Stimulated activated CD4-positive, alpha-beta T cell treated with anti-CD3 and anti-CD28 coated beads, TNF-alpha, amount 100 ng/mL, for 24 hours (primary cell): ENCODE measurements around the gene MAPK11.

ENCODE experiments used
- DNase-seq, 3 experiments: peaks; one replicate each; pipeline ENCODE4 v3.0.0-alpha.2; 2020; ENCODE audit warnings: low read depth in 3 of 3

Gene MAPK11

GRCh38 chr22:50260801-50261614 is 9.2 kb downstream of the MAPK11 start:
- peak in 1 of 3 experiments; percentile 37 for DNase-seq

GRCh38 chr22:50260434-50260800 is 9.8 kb downstream of the MAPK11 start:
- no peak for DNase-seq

- no peak for DNase-seq
Measured at GRCh38 chr22:50259302-50259701, 10.9 kb downstream of the MAPK11 start.

GRCh38 chr22:50258361-50259292 is 11.6 kb downstream of the MAPK11 start:
- DNase-seq: no peak

- DNase-seq: no peak
Measured at GRCh38 chr22:50257451-50258360, 12.5 kb downstream of the MAPK11 start.

GRCh38 chr22:50257041-50257440 is 13.1 kb downstream of the MAPK11 start:
- DNase-seq: no peak

GRCh38 chr22:50256258-50256862 is 13.8 kb downstream of the MAPK11 start:
- no peak for DNase-seq

GRCh38 chr22:50255607-50256006 is 14.6 kb downstream of the MAPK11 start:
- DNase-seq: no peak

- no peak for DNase-seq
Measured at GRCh38 chr22:50255099-50255498, 15.1 kb downstream of the MAPK11 start.

- no peak for DNase-seq
Measured at GRCh38 chr22:50253941-50254340, 16.2 kb downstream of the MAPK11 start.

- DNase-seq: no peak
Measured at GRCh38 chr22:50253046-50253915, 16.9 kb downstream of the MAPK11 start.

- peak; percentile 45 to 64 (median 55) for DNase-seq
Measured at GRCh38 chr22:50252082-50253045, 17.8 kb downstream of the MAPK11 start.

- DNase-seq: no peak
Measured at GRCh38 chr22:50251477-50252081, 18.6 kb downstream of the MAPK11 start.

GRCh38 chr22:50250555-50251476 is 19.4 kb downstream of the MAPK11 start, which contains the start of gene HDAC10:
HDAC10 (minus strand) TSS chr22:50251265; CDS start chr22:50251032, 233 bp downstream.
- DNase-seq: peak; percentile 49 to 86 (median 73)

- no peak for DNase-seq
Measured at GRCh38 chr22:50250249-50250554, 20.0 kb downstream of the MAPK11 start.

- no peak for DNase-seq
Measured at GRCh38 chr22:50249341-50250248, 20.6 kb downstream of the MAPK11 start.
